GM23338 (cell line): Measurements from ENCODE around the gene CARNS1. TPM values are rescaled to one million over a fixed set of nuclear protein-coding genes. Genes with fewer than 3 reads are reported as not detected.

Experiments used
- ATAC-seq: fragments of 200-7000 bp; cut with Tn5 transposase; 3 replicates; pipeline ENCODE4 v1.9.1; 2020
- DNase-seq: peaks from one replicate; pipeline ENCODE4 v3.0.0-alpha.2; 2015; ENCODE audit warnings: low spot score
- H2AFZ ChIP-seq: fragments of 200-600 bp; sonication (generic); 2 replicates; pipeline ENCODE4 v1.8.0; 2016; ENCODE audit warnings: antibody characterized with exemption, mild to moderate bottlenecking, moderate library complexity
- H3F3A ChIP-seq: fragments of 200-600 bp; sonication (generic); replicated peaks from 2 replicates; pipeline ENCODE4 v1.8.0; 2017; ENCODE audit warnings: antibody characterized with exemption, mixed run types, low read depth
- H3K27ac ChIP-seq: fragments of 200-600 bp; sonication (generic); 2 replicates; pipeline ENCODE4 v1.6.1; 2016; ENCODE audit warnings: low read depth
- H3K27me3 ChIP-seq: fragments of 200-600 bp; sonication (generic); 2 replicates; pipeline ENCODE4 v1.8.0; 2016; ENCODE audit warnings: mild to moderate bottlenecking, mixed run types, moderate library complexity; ENCODE audit not compliant: insufficient read depth
- H3K36me3 ChIP-seq: fragments of 200-600 bp; sonication (generic); 2 replicates; pipeline ENCODE4 v1.8.0; 2016; ENCODE audit warnings: mild to moderate bottlenecking; ENCODE audit not compliant: insufficient read depth
- H3K4me1 ChIP-seq: fragments of 200-600 bp; sonication (generic); 2 replicates; pipeline ENCODE4 v1.8.0; 2016; ENCODE audit warnings: mild to moderate bottlenecking, moderate library complexity; ENCODE audit not compliant: insufficient read depth
- H3K4me2 ChIP-seq: fragments of 200-600 bp; sonication (generic); 2 replicates; pipeline ENCODE4 v1.7.1; 2017; ENCODE audit warnings: mixed run types
- H3K4me3 ChIP-seq: fragments of 200-600 bp; sonication (generic); 2 replicates; pipeline ENCODE4 v1.6.1; 2016; ENCODE audit warnings: mixed run types
- H3K79me2 ChIP-seq: fragments of 200-600 bp; sonication (generic); replicated peaks from 2 replicates; pipeline ENCODE4 v1.8.0; 2017; ENCODE audit warnings: mild to moderate bottlenecking; ENCODE audit not compliant: insufficient read depth
- H3K9me2 ChIP-seq: fragments of 200-600 bp; sonication (generic); 2 replicates; pipeline ENCODE4 v1.8.0; 2017; ENCODE audit not compliant: insufficient read depth
- H4K20me1 ChIP-seq: fragments of 200-600 bp; sonication (generic); replicated peaks from 2 replicates; pipeline ENCODE4 v1.8.0; 2017; ENCODE audit warnings: mild to moderate bottlenecking; ENCODE audit not compliant: insufficient read depth
- H3K27ac Mint-ChIP-seq: 2 replicates; pipeline ENCODE4 v1.8.0; 2020; ENCODE audit warnings: inconsistent platforms, mild to moderate bottlenecking, moderate library complexity, mixed read lengths
- H3K27me3 Mint-ChIP-seq: 3 replicates; pipeline ENCODE4 v1.8.0; 2022; ENCODE audit warnings: low read depth, mild to moderate bottlenecking, moderate library complexity, mixed read lengths, inconsistent platforms; ENCODE audit not compliant: insufficient read depth, poor library complexity
- H3K36me3 Mint-ChIP-seq: 3 replicates; pipeline ENCODE4 v1.8.0; 2021; ENCODE audit warnings: low read depth, mild to moderate bottlenecking, inconsistent platforms, moderate library complexity, mixed read lengths
- H3K4me1 Mint-ChIP-seq: 3 replicates; pipeline ENCODE4 v1.8.0; 2020; ENCODE audit warnings: mild to moderate bottlenecking, inconsistent platforms, mixed read lengths
- H3K4me3 Mint-ChIP-seq: 3 replicates; pipeline ENCODE4 v1.8.0; 2021; ENCODE audit warnings: moderate library complexity, mild to moderate bottlenecking, inconsistent platforms, mixed read lengths
- H3K9me3 Mint-ChIP-seq: 3 replicates; pipeline ENCODE4 v1.8.0; 2020; ENCODE audit warnings: moderate library complexity, mild to moderate bottlenecking, inconsistent platforms, mixed read lengths
- EZH2 ChIP-seq: fragments of 200-600 bp; sonication (generic); IDR thresholded peaks from one replicate; pipeline ENCODE4 v1.8.0; 2017; ENCODE audit warnings: antibody characterized with exemption, mild to moderate bottlenecking, low read depth; ENCODE audit not compliant: unreplicated experiment
- POLR2AphosphoS5 ChIP-seq: IDR thresholded peaks from 2 replicates; pipeline ENCODE4 v1.6.1; 2016; ENCODE audit warnings: antibody characterized with exemption, low read depth
- ZNF114 ChIP-seq: fragments of 250-450 bp; sonication (Bioruptor Pico); IDR thresholded peaks from 2 replicates; pipeline ENCODE4 v1.5.0; 2020; ENCODE audit warnings: mild to moderate bottlenecking, moderate library complexity
- ZNF331 ChIP-seq: fragments of 250-450 bp; sonication (Bioruptor Pico); IDR thresholded peaks from 2 replicates; pipeline ENCODE4 v1.5.0; 2020; ENCODE audit warnings: low read depth, mild to moderate bottlenecking, moderate library complexity
- polyA plus RNA-seq: library from polyadenylated mRNA; unstranded; fragments of >200 nt; fragmentation: Nextera tagmentation; extraction: Ambion mirVana; gene quantifications from 2 replicates; pipeline ENCODE4 v1.2.1, GENCODE V29; 2016
- total RNA-seq: library from RNA; depleted of rRNA; stranded (reverse); fragments of >200 nt; shearing (Covaris generic); gene quantifications from 2 replicates; pipeline ENCODE4 v1.2.3, GENCODE V29; 2014
- TF ChIP-seq, protein P1 (sequence below): fragments of 250-450 bp; sonication (Bioruptor Pico); IDR thresholded peaks from 2 replicates; pipeline ENCODE4 v1.5.0; 2020; ENCODE audit warnings: mild to moderate bottlenecking, moderate library complexity
- TF ChIP-seq, protein P2 (sequence below): IDR thresholded peaks from 2 replicates; pipeline ENCODE4 v1.6.1; 2016; ENCODE audit warnings: antibody characterized with exemption
- TF ChIP-seq, protein P3 (sequence below), 2 experiments: fragments of 200-600 bp in 1 of 2; sonication (generic) in 1 of 2; conservative IDR thresholded peaks; 2 replicates each; pipeline versions ENCODE4 v1.5.1 to v1.6.1; 2016 to 2017; ENCODE audit warnings: antibody characterized with exemption in 2 of 2, low read depth in 2 of 2, mild to moderate bottlenecking in 2 of 2, moderate library complexity in 1 of 2
- TF ChIP-seq, protein P4 (sequence below): IDR thresholded peaks from one replicate; pipeline ENCODE4 v1.6.1; 2018; ENCODE audit warnings: antibody characterized with exemption; ENCODE audit not compliant: unreplicated experiment

Gene CARNS1
- total and polyA plus RNA-seq, 2 experiments from 2014 or later = 0.52 to 0.76 TPM

DNA sequence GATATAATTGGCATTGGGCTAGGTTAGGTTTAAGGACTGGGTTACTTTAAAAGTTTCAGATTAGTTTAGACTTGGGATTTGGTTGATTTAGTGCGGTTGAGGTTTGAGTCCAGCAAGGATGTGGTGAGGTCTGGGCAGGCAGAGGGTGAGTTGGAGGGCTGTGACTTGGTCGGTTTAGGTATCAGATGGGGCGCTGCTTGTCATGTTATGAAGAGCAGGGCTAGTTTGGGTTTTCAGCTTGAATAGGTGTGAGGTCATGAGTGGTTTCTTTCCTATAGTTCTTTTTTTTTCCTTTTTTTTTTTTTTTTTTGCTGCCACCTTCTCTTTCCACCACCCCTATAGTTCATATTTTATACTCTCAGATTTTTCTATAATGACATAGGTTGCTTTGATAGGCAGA lies 46.9 kb upstream of the CARNS1 start (continued):
- TF ChIP-seq, protein P1, sequence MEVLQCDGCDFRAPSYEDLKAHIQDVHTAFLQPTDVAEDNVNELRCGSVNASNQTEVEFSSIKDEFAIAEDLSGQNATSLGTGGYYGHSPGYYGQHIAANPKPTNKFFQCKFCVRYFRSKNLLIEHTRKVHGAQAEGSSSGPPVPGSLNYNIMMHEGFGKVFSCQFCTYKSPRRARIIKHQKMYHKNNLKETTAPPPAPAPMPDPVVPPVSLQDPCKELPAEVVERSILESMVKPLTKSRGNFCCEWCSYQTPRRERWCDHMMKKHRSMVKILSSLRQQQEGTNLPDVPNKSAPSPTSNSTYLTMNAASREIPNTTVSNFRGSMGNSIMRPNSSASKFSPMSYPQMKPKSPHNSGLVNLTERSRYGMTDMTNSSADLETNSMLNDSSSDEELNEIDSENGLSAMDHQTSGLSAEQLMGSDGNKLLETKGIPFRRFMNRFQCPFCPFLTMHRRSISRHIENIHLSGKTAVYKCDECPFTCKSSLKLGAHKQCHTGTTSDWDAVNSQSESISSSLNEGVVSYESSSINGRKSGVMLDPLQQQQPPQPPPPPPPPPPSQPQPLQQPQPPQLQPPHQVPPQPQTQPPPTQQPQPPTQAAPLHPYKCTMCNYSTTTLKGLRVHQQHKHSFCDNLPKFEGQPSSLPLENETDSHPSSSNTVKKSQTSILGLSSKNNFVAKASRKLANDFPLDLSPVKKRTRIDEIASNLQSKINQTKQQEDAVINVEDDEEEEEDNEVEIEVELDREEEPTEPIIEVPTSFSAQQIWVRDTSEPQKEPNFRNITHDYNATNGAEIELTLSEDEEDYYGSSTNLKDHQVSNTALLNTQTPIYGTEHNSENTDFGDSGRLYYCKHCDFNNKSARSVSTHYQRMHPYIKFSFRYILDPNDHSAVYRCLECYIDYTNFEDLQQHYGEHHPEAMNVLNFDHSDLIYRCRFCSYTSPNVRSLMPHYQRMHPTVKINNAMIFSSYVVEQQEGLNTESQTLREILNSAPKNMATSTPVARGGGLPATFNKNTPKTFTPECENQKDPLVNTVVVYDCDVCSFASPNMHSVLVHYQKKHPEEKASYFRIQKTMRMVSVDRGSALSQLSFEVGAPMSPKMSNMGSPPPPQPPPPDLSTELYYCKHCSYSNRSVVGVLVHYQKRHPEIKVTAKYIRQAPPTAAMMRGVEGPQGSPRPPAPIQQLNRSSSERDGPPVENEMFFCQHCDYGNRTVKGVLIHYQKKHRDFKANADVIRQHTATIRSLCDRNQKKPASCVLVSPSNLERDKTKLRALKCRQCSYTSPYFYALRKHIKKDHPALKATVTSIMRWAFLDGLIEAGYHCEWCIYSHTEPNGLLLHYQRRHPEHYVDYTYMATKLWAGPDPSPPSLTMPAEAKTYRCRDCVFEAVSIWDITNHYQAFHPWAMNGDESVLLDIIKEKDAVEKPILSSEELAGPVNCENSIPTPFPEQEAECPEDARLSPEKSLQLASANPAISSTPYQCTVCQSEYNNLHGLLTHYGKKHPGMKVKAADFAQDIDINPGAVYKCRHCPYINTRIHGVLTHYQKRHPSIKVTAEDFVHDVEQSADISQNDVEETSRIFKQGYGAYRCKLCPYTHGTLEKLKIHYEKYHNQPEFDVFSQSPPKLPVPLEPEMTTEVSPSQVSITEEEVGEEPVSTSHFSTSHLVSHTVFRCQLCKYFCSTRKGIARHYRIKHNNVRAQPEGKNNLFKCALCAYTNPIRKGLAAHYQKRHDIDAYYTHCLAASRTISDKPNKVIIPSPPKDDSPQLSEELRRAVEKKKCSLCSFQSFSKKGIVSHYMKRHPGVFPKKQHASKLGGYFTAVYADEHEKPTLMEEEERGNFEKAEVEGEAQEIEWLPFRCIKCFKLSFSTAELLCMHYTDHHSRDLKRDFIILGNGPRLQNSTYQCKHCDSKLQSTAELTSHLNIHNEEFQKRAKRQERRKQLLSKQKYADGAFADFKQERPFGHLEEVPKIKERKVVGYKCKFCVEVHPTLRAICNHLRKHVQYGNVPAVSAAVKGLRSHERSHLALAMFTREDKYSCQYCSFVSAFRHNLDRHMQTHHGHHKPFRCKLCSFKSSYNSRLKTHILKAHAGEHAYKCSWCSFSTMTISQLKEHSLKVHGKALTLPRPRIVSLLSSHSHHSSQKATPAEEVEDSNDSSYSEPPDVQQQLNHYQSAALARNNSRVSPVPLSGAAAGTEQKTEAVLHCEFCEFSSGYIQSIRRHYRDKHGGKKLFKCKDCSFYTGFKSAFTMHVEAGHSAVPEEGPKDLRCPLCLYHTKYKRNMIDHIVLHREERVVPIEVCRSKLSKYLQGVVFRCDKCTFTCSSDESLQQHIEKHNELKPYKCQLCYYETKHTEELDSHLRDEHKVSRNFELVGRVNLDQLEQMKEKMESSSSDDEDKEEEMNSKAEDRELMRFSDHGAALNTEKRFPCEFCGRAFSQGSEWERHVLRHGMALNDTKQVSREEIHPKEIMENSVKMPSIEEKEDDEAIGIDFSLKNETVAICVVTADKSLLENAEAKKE (CRISPR knock-in tag) = no peak
- TF ChIP-seq, protein P2, sequence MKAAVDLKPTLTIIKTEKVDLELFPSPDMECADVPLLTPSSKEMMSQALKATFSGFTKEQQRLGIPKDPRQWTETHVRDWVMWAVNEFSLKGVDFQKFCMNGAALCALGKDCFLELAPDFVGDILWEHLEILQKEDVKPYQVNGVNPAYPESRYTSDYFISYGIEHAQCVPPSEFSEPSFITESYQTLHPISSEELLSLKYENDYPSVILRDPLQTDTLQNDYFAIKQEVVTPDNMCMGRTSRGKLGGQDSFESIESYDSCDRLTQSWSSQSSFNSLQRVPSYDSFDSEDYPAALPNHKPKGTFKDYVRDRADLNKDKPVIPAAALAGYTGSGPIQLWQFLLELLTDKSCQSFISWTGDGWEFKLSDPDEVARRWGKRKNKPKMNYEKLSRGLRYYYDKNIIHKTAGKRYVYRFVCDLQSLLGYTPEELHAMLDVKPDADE = no peak
- TF ChIP-seq ZNF114 (CRISPR knock-in tag) (no peak), EZH2 (no peak)
- TF ChIP-seq, protein P3, sequence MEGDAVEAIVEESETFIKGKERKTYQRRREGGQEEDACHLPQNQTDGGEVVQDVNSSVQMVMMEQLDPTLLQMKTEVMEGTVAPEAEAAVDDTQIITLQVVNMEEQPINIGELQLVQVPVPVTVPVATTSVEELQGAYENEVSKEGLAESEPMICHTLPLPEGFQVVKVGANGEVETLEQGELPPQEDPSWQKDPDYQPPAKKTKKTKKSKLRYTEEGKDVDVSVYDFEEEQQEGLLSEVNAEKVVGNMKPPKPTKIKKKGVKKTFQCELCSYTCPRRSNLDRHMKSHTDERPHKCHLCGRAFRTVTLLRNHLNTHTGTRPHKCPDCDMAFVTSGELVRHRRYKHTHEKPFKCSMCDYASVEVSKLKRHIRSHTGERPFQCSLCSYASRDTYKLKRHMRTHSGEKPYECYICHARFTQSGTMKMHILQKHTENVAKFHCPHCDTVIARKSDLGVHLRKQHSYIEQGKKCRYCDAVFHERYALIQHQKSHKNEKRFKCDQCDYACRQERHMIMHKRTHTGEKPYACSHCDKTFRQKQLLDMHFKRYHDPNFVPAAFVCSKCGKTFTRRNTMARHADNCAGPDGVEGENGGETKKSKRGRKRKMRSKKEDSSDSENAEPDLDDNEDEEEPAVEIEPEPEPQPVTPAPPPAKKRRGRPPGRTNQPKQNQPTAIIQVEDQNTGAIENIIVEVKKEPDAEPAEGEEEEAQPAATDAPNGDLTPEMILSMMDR (conservative IDR thresholded peaks at IDR 0.05; ENCODE audit: low read depth in 2 of 2) = no peak

DNA sequence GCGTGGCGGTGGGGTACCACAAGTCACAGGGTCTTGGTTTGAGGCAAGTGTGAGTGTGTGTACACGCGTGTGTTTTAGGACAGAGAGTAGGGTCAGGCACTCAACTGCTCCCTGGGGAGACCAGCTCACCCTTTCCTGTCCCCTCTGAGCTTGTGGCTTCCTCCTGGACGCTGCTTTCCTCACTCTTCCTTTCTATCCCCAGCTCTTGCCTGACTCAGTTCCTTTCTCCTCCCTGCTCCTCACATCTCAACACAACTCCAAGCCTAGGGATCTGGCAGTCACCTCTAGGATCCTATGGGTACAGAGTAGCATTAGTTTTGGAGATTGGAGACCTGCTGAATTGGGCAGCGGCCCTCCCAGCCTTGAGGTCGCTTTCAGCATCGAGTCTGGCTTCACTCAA lies 46.2 kb upstream of the CARNS1 start:
- no peak overlapping the region; the same call in 1 of the 2 replicates for H3K4me2 ChIP-seq
- no peaks in the 10 kb centered on the region for H3K79me2 ChIP-seq
- no peak overlapping the region for H3K4me3 Mint-ChIP-seq
- H4K20me1 ChIP-seq = no peaks in the 10 kb centered on the region
- 0 out of 2 replicates have a peak, but pooled peaks cover 4% of the 10 kb centered on the region for H3F3A ChIP-seq
- no peaks in the 10 kb centered on the region for H3K9me2 ChIP-seq
- no peaks in the 10 kb centered on the region for H3K9me3 Mint-ChIP-seq
- peaks cover 41% of the 10 kb centered on the region for H3K4me1 Mint-ChIP-seq
- H3K36me3 Mint-ChIP-seq = no peaks in the 10 kb centered on the region; the same call in 2 of the 3 replicates
- DNase-seq (no peak), ATAC-seq (no peak)
- H2AFZ ChIP-seq = no peak overlapping the region
- peaks cover 62% of the 10 kb centered on the region for H3K27me3 ChIP-seq
- H3K36me3 ChIP-seq = no peaks in the 10 kb centered on the region
- peaks cover 33% of the 10 kb centered on the region for H3K27me3 Mint-ChIP-seq
- H3K4me3 ChIP-seq = no peak overlapping the region
- peaks cover 30% of the 10 kb centered on the region for H3K4me1 ChIP-seq
- H3K27ac ChIP-seq = no peak overlapping the region
- H3K27ac Mint-ChIP-seq = no peak overlapping the region
- TF ChIP-seq ZNF331 (CRISPR knock-in tag) (no peak), POLR2AphosphoS5 (no peak)
- TF ChIP-seq, protein P4, sequence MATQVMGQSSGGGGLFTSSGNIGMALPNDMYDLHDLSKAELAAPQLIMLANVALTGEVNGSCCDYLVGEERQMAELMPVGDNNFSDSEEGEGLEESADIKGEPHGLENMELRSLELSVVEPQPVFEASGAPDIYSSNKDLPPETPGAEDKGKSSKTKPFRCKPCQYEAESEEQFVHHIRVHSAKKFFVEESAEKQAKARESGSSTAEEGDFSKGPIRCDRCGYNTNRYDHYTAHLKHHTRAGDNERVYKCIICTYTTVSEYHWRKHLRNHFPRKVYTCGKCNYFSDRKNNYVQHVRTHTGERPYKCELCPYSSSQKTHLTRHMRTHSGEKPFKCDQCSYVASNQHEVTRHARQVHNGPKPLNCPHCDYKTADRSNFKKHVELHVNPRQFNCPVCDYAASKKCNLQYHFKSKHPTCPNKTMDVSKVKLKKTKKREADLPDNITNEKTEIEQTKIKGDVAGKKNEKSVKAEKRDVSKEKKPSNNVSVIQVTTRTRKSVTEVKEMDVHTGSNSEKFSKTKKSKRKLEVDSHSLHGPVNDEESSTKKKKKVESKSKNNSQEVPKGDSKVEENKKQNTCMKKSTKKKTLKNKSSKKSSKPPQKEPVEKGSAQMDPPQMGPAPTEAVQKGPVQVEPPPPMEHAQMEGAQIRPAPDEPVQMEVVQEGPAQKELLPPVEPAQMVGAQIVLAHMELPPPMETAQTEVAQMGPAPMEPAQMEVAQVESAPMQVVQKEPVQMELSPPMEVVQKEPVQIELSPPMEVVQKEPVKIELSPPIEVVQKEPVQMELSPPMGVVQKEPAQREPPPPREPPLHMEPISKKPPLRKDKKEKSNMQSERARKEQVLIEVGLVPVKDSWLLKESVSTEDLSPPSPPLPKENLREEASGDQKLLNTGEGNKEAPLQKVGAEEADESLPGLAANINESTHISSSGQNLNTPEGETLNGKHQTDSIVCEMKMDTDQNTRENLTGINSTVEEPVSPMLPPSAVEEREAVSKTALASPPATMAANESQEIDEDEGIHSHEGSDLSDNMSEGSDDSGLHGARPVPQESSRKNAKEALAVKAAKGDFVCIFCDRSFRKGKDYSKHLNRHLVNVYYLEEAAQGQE = no peak
